Activated CD4-positive, alpha-beta T cell treated with anti-CD3 and anti-CD28 coated beads for 1 hour (primary cell): ENCODE results near the gene ABHD11.
A peak's percentile ranks its signal among the peaks of the same experiment; 100 is the strongest.
"Not testable (repeated sequence)": the region's sequence is repeated elsewhere in the genome, so short reads cannot be mapped to it uniquely, and the experiment has no call there.

Experiments
- DNase-seq: peaks from one replicate; pipeline ENCODE4 v3.0.0-alpha.2; 2020

Gene ABHD11

DNA sequence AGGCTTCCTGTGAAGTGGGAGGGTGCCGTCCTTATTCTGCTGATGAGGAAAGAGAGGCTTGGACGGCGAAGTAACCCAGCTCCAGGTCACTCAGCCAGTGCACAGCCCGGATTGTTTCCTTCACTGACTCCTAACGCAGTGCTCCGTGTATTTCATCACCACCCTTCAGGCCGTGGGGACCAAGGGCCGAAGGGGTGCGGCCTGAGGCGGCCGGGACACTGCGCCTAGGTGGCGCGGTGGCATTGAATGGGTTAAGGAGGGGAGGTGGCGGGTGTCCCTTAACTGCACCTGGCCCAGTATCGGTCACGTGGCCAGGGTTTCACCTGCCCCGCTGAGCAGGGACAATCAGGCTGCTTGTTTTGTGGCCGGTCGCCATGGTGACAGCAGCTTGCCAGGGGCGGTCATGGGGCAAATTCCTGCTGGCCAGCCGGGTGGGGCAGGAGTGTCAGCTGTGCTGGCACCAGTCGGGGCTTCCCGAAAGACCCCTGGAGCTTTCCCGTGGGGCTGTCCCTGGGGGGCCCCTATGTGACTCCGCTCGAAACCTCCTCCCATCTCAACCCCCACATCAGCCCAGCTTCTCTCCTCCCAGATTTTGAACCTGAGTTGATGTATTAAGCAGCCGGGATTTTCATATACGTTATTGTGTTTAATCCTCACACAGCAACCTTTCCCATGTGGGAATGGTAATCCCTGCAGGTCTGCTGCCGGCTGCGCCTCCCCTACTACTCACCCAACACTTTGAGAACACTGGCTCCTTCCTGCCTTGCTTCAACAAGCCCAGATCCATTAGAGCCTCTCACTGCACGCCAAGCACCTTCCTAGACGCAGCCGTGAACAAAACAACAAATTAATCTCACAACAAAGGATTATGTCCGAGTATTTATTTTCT lies 4.4 kb upstream of the ABHD11 start:
- DNase-seq = no peak

DNA sequence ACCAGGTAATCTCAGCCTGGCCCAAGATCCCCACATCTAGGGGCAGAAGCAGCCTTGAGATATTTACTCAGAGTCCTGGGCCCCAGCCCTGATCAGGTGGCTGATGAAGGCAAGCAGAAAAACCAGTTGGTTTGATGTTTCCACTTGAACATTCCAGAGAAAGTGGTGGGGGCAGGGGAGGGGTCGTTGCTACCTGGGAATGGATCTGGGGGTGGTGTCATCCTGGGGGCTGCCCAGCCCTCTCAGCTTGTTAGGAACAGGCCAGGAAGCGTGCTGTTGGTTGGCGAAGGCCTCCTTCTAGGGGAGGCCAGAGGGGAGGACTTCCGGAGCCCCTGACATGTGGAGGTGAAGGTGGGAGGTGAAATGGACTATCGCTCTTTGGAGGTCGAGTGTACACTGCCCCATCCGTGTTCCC lies 3.7 kb upstream of the ABHD11 start:
- DNase-seq = no peak

DNA sequence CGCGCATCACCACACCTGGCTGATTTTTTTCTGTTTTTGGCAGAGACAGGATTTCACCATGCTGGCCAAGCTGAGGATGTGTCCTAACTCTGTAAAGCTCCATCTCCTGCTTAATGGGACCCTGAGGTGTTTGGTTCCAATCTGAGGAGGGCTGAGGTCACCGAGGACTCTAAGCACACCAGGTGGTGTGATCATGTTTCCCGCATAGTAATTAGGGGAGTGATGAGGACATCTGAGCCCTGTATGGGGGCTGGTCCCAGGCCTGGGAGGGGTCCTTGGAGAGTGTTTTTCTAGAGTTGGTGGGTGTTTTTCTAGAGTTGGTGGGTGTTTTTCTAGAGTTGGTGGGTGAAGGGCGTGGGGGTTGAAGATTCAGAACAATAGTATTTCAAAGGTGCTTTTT lies 3.0 kb upstream of the ABHD11 start:
- no peak for DNase-seq

DNA sequence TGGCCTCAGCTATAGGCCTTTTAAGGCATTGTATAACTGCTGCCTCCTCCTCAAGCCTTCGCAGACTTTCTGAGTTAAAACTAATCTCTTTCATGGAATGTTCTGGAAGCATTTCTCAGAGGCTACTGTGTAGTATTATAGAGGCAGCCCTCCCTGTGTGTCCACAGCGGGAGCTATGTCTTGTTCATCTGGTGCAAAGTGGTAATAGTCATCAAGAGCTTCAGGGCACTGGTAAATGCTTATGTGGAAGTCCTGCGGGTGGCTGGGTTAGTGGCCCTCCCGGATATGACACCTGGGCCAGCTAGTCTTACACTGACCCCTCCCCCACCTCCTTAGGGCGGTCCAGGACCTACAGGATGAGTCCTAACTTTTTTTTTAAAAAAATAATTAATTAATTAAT lies 2.2 kb upstream of the ABHD11 start:
- DNase-seq = no peak

DNA sequence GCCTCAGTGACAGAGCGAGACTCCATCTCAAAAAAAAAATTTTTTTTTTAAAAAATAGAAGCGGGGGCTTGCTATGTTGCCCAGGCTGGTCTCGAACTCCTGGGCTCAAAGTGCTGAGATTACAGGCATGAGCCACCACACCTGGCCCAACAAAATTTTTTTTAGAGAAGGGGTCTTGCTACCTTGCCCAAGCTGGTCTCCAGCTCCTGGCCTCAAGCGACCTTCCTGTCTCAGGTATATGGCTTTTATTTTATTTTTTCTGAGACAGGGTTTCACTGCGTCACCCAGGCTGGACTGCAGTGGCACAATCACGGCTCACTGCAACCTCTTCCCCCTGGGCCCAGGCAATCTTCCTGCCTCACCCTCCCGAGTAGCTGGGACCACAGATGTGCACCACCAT lies 1.6 kb upstream of the ABHD11 start:
- DNase-seq = no peak

DNA sequence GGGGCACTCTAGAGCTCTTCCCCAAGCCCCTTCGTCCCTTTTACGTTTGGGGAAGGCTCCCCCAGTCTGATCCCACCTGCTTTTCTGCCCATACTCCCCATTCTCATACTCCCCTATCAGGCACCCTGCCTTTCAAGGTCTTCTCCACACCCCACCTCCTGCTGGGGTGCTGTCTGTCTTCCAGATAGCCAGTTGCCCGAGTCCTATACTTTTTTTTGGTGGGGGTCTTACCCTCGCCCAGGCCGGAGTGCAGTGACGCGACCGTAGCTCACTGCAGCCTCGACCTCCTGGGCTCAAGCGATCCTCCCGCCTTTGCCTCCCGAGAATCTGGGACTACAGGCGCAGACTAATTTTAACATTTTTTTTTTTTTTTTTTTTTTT lies 775 bp upstream of the ABHD11 start:
- DNase-seq = no peak

DNA sequence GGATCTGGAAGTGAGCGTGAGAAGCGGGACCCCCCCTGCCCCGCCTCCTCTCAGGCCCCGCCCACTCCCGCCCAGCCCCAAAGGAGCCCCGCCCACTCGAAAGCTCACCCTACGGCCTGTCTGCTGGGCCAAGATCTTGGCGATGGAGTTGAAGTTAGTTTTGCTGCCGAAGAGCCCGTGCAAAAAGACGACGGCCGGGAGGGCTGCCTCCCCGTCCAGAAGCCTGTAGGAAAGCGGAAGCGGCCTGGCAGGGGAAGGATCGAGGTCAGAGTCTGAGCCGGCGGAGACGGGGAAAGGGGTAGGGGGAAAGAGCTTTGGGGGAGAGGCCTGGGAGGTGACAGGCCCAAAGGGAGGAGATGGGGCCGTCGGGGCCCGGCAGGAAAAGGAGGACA lies 386 bp downstream of the ABHD11 start:
- no peak for DNase-seq

DNA sequence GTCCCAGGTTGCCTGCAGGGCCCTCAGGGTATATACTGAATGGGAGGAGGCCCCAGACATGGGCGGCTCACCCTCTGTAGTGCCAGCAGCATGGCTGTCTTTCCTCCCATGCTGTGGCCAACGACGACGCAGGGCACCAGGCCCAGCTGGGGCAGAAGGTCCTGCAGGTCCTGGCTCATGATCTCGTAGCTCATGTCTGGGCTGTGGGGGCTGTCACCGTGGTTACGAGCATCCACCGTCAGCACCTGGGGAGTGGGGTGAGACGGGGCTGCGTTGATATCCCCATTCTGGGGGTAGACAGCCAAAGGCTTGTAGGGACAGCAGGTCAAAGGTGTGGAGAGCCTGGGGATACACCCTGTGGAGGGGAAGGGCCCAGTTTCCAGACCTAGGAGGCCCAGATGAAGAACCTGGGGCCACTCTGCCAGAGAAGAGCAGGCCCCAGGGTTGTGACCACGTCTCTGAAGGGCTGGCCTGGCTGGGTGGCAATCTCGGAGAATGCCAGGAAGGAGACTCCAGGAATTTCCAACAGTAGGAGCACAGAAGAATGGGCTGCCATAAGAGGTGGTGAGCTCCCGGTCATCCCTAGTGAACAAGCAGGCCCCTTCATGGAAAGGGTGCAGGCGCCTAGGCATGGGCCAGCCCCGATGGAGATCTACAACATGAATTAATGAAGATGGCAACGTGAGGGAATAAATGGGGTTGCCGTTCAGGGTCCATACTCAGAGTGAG lies 947 bp downstream of the ABHD11 start:
- no peak for DNase-seq

DNA sequence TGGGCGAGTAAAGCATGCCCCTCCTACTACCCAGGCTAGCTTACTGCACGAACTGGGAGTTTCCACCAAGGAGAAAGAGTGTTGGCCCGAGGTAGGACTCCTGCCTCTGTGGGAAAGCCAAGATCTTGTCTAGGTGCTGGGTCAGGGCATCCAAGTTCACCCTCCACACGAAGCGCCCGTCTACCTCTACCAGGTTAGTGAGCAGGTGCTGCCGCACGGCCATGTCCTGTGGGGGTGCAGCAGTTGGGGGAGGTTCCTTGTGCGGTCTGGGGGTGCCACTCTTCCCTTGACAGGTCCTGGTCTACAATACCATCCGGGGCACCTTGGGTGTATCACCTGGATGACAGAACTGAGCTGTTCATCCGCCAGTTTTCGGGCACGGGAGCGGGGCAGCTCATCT lies 1.7 kb downstream of the ABHD11 start:
- no peak for DNase-seq

DNA sequence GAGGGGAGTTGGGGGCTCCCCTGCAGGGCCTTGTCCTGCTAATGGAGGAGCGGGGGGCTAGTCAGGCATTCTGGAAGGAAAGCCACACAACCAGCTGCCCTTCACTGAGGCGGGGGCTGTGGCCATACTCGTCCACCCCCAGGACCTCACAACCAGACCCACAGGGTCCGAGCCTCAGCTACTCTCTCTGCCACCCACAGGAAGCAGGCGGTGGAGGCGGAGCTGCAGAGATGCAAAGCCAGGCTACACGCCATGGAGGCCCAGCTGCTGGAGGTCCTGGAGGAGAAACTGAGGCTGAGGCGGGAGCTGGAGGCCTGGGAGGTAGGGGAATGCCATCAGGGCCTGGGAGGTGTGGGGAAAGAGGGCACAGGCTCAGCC lies 3.1 kb downstream of the ABHD11 start:
- DNase-seq = no peak

DNA sequence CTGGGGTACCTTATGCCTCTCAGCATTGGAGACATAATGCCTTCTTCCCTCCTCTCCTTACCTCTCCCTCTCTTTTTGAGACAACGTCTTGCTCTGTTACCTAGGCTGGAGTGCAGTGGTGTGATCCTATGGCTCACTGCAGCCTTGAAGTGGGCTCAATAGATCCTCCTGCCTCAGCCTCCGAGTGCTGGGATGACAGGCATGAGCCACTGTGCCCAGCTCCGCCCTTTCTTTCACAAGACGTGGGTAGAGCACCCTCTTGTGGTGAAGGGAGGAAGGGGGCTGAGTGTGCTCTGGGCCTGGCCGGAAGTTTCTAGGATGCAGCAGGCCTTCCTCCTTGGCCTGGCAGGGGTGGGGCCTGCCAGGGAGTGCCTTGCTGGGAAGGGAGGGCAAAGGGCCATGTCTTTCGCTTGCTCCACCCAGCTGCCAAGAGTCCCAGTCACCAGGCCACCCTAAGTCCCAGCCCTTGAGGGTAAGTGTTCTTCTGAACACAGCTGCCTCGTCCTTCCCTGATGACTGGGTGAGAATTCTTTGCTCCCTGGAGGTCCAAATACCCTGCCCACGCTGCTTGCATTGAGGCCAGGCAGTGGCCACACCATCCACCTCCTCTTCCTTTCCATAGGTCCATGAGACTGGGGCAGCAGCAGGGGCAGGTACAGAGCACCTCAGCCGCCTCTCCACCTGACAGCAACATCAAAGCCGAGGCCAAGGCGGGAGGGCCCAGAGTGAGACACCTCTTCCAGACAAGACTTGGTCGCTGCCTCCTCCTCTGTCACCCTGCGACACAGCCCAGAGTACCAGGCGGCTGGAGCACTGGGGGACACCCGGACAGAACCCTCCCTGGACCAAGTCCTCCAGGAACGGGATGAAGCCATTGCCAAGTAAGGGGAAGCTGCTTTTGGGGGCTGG lies 3.7 kb downstream of the ABHD11 start:
- peak; percentile 68 for DNase-seq

DNA sequence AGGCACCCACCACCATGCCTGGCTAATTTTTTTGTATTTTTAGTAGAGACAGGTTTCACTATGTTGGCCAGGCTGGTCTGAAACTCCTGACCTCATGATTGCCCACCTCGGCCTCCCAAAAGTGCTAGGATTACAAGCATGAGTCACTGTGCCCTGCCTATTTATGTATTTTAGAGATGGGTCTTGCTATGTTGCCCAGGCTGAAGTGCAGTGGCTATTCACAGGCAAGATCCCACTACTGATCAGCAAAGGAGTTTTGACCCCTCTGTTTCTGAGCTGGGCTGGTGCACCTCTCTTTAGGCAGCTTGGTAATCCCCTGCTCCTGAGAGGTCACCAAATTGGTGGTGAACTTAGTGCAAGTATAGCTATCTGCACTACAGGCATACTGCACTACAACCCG lies 6.2 kb downstream of the ABHD11 start:
- DNase-seq = no peak

DNA sequence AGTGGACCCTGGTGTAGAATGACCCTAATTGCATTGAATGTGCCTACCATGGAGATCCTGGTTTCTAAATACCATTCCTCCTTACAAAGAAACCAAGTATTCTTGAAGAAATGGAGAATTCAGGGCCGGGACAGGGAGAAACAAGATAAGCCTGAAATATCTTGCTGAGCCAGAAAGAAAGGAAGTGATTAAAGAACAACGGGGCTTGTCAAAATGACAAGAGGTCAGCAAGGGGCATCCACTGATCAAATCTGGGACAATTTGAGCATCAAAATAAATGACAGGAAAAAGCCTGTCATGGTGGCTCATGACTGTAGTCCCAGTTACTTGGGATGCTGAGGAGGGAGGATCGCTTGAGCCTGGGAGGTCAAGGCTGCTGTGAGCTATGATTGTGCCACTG lies 8.1 kb downstream of the ABHD11 start:
- DNase-seq = no peak

DNA sequence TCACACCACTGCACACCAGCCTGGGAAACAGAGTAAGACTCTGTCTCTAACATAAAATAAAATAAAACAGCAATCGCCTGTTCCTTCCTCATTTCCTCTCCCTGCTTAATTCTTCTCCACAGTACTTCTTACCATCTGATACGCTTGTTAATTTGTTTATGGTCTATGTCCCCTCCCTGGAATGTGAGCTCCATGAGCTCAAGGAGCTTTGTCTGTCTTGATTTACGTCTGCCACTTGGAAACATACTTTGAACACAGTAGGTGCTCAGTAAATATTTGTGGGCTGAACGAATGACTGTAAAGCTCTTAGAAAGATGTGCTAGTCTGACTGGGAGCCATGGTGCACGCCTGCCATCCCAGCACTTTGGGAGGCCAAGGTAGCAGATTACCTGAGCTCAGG lies 10.1 kb downstream of the ABHD11 start:
- no peak for DNase-seq

DNA sequence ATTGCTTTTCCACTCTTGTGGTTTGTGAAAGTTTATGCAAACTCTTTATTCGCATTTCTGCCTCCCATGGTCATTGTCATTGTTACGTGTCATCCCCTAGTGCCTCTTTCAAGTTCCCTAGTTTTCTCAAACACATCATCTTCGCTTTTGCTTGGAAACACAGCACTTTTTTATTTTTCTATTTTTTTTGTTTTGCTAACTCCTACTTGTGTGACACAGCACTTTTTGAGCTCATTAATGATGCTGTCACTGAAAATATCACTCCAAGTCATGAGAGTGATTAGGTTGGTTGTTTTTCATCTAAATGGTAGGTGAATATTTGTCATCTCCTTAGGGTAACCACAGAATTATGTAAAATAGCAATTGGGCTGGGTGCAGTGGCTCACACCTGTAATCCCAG lies 10.7 kb downstream of the ABHD11 start:
- DNase-seq = no peak

DNA sequence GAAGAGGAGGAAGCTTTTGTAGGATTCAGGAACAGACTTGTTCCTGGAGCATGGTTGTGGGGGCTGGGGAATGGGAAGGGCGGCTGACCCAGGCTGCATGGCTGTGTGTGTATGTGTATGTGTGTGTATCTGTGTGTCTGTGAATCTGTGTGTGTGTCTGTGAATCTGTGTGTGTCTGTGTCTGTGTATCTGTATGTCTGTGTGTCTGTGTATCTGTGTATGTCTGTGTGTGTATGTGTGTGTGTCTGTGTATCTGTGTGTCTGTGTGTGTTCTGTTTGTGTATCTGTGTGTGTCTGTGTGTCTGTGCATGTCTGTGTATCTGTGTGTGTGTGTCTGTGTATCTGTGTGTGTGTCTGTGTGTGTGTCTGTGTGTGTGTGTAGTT lies 12.5 kb downstream of the ABHD11 start:
- no peak for DNase-seq

DNA sequence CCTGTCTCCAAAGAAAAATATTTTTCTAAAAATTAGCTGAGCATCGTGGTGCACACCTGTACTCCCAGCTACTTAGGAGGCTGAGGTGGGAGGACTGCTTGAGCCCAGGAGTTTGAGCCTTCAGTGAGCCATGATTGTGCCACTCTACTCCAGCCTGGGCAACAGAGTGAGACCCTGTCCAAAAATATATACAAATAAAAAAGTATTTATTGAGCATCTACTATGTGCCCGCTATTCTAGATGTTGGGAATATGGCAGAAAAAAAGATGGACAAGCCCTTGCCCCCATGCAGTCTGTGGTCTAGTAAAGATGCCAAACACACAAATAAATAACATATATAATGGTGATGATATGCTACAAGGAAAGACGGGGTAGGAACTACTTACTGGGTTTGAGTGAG lies 14.8 kb downstream of the ABHD11 start:
- no peak for DNase-seq

DNA sequence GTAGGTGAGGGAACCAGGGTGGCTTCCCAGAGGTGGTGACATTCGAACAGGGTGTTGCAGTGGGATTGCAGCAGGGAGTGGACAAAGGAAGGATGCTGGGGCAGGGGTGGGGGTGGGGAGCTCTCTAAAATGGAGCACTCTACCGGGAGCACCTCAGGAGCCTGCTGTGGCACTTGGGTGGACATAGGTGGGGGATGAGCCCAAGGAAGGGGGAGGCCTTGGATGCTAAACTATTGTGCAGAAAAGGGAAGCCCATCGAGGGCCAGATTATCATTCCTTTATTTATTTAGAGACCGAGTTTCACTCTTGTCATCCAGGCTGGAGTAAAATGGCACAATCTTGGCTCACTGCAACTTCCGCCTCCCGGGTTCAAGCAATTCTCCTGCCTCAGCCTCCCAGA lies 15.8 kb downstream of the ABHD11 start:
- no peak for DNase-seq

DNA sequence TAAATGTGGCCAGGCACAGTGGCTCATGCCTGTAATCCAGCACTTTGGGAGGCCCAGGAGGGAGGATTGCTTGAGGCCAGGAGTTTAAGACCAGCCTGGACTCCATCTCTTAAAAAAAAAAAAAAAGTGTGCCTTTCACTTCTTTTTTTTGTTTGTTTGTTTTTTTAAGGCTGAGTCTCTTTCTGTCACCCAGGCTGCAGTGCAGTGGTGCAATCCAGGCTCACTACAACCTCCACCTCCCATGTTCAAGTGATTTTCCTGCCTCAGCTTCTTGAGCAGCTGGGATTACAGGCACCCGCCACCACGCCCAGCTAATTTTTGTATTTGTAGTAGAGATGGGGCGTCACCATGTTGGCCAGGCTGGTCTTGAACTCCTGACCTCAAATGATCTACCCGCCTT lies 16.4 kb downstream of the ABHD11 start:
- DNase-seq = not testable (repeated sequence)

DNA sequence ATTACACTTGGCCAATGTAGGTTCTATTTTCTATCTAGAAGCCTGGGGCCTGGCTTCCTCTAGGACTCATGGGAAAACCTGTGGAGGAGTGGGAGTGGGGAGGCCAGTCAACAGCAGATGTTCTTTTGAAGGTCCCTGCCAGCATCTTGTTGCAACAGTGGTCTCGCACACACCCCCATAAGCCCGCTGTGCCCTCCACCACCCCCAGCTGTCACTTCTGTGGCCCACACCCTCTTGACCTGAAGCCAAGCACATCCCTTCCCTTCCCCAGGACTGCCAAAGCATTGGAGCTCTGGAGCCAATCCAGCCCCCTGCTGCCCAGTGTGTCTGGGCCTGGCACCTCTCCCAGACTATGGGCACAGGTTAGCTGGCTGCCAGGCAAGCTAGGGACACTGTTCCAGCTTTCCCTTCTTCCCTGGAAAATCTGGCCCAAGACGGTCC lies 17.2 kb downstream of the ABHD11 start:
- DNase-seq = no peak

DNA sequence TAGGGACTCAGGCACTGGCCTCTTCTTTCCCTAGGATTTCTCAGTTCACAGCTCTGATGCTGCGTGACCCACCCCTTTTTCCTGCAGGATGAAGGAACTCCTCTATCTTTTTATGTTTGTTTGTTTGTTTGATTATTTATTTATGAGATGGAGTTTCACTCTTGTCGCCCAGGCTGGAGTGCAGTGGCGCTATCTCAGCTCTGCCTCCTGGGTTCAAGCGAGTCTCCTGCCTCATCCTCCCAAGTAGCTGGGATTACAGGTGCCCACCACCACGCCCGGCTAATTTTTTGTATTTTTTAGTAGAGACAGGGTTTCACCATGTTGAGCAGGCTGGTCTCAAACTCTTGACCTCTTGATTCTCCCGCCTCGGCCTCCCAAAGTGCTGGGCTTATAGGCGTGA lies 18.2 kb downstream of the ABHD11 start:
- not testable (repeated sequence) for DNase-seq

DNA sequence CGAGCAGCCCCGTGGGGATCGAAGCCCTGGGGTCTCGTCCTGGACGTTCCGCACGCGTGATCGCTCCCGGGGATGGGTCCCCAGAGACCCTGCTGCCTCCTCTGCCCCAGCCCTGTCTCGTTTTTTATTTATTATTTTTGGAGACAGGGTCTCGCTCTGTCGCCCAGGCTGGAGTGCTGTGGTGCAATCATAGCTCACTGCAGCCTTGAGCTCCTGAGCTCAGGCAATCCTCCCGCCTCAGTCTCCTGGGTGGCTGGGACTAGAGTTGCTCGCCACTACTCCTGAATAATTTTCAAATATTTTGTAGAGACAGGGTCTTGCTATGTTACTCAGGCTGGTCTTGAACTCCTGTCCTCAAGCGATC lies 18.8 kb downstream of the ABHD11 start:
- no peak for DNase-seq
